Adipocyte (in vitro differentiated cells): ENCODE measurements around the gene HOXA5.

Source experiments
- DNase-seq: peaks from one replicate; pipeline ENCODE4 v3.0.0-alpha.2; 2015; ENCODE audit warnings: low read depth
- H3K27me3 ChIP-seq: replicated peaks from 2 replicates; pipeline ENCODE4 v1.7.0; 2013; ENCODE audit warnings: mild to moderate bottlenecking, low read length, moderate library complexity; ENCODE audit not compliant: control insufficient read depth, insufficient read depth
- H3K36me3 ChIP-seq: 2 replicates; pipeline ENCODE4 v1.7.0; 2013; ENCODE audit warnings: low read length, mild to moderate bottlenecking, moderate library complexity; ENCODE audit not compliant: control insufficient read depth, insufficient read depth, severe bottlenecking
- H3K4me1 ChIP-seq: 2 replicates; pipeline ENCODE4 v1.7.0; 2013; ENCODE audit warnings: mild to moderate bottlenecking, low read length, moderate library complexity; ENCODE audit not compliant: control insufficient read depth, insufficient read depth
- H3K4me3 ChIP-seq: 2 replicates; pipeline ENCODE4 v1.7.0; 2013; ENCODE audit warnings: mild to moderate bottlenecking, low read length, moderate library complexity
- H3K9ac ChIP-seq: 2 replicates; pipeline ENCODE4 v1.7.0; 2013; ENCODE audit warnings: mild to moderate bottlenecking, low read length, moderate library complexity
- H3K9me3 ChIP-seq: 2 replicates; pipeline ENCODE4 v1.7.0; 2013; ENCODE audit warnings: mild to moderate bottlenecking, low read length, moderate library complexity; ENCODE audit not compliant: control insufficient read depth

Gene HOXA5

GRCh38 chr7:27131390-27131819 is 12.1 kb downstream of the HOXA5 start:
- no peaks in the 10 kb centered on the region for H3K9me3 ChIP-seq
- peak overlapping the region; percentile 82 for H3K9ac ChIP-seq
- no peaks in the 10 kb centered on the region for H3K27me3 ChIP-seq
- H3K4me3 ChIP-seq: peak overlapping the region; percentile 82
- peaks cover 72% of the 10 kb centered on the region for H3K4me1 ChIP-seq
- no peak for DNase-seq
- H3K36me3 ChIP-seq: peaks cover 8% of the 10 kb centered on the region

DNA sequence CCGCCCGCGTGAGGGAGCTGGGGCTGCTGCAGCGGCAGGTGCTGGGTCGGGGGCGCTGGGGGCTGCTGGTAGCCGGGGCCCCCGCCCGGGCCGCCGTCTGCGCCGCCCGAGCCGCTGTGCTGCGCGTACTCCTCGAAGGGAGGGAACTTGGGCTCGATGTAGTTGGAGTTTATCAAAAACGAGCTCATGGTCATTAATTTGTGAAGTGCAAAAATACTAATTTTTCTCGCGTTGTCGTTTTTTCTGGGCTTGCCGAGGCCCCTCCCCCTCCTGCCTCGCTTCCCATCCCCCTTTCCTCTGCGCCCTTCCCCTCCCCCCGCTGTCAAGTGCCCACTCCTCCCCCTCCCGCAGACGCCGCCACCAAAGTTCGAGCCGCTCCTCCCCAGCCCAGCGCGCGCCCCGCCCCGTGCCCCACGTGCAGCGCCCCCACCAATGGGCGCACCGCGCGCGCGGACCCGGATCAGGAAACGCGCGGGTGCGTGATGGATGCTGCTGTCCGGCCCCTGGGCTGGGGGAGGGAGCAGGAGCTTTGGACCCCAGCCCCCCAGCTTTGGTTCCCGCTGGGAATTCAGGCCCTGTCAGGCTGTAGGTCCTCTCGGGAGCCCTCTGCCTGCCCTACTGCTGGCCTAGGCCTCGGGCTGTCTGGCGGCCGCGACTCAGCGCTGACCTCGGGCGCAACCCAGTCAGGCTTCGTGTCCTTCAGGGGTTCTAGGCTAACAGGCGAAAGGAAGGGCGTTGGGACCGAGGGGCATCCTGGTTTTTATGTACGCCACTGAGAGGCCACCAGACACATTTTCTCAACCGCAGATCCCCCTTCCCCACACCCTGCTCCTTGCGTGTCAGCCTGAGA is 12.7 kb downstream of the HOXA5 start, which contains the start of gene HOXA4:
TSS of gene HOXA4 (minus strand) at position 218 of the 850 bp plus-strand sequence. CDS start at position 194, 24 bp downstream.
- DNase-seq: no peak
- peaks cover 8% of the 10 kb centered on the region for H3K36me3 ChIP-seq
- peak within 1 kb of the TSS; percentile 82 for H3K4me3 ChIP-seq
- no peaks in the 10 kb centered on the region for H3K27me3 ChIP-seq
- H3K9me3 ChIP-seq: no peaks in the 10 kb centered on the region
- H3K4me1 ChIP-seq: peaks cover 66% of the 10 kb centered on the region
- peak within 1 kb of the TSS; percentile 82 for H3K9ac ChIP-seq

DNA sequence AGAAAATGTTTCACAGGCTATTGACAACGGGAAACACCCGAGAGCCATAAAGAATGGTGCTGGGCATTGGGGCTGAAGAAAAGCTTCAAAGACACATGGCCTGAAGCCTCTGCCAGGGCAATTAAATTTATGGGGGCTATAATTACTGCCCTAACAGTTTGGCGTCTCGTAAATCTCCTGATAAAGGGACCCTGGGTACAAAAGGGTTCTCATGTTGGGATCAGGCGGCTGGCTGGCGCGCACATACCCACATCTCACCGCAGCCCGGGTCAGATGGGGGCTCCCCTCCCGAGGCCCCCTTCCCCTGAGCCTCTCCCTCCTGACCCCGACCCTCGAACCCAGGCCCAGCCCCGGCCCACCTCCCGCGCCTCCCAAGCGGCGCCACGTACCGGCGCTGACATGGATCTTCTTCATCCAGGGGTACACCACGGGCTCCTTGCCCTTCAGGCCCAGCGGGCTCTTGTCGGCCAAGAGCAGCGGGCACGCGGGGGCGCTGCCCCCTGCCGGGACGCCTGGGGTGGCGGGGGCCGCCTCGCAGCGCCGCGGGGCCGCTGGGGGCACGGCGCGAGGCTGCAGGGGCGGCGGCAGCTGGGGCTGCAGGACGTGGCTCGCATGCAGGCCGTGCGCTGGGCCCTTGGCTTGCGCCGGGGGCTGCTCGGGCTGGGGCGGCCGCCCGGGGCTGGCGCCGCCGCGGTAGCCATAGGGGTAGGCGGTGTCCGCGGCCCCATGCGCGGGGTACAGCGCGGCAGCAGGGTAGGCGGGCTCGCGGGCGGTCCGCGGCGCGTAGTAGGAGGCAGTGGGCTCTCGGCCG is 13.5 kb downstream of the HOXA5 start:
- peaks cover 10% of the 10 kb centered on the region for H3K36me3 ChIP-seq
- H3K4me3 ChIP-seq: peak overlapping the region; percentile 77
- H3K9ac ChIP-seq: peak overlapping the region; percentile 82
- H3K27me3 ChIP-seq: no peaks in the 10 kb centered on the region
- no peaks in the 10 kb centered on the region for H3K9me3 ChIP-seq
- DNase-seq: no peak
- H3K4me1 ChIP-seq: peaks cover 58% of the 10 kb centered on the region

- H3K9me3 ChIP-seq: no peaks in the 10 kb centered on the region
- H3K4me1 ChIP-seq: peaks cover 50% of the 10 kb centered on the region
- peak overlapping the region; percentile 77 for H3K4me3 ChIP-seq
- DNase-seq: no peak
- H3K27me3 ChIP-seq: no peaks in the 10 kb centered on the region
- H3K9ac ChIP-seq: peak overlapping the region; percentile 82
- peaks cover 13% of the 10 kb centered on the region for H3K36me3 ChIP-seq
Measured at GRCh38 chr7:27128776-27129728, 14.4 kb downstream of the HOXA5 start.

- Histone ChIP-seq H3K36me3 (peaks cover 13% of the 10 kb centered on the region), H3K4me1 (peaks cover 41% of the 10 kb centered on the region), H3K27me3 (no peaks in the 10 kb centered on the region), H3K4me3 (no peak overlapping the region), H3K9me3 (no peaks in the 10 kb centered on the region), H3K9ac (peak overlapping the region; percentile 4)
- DNase-seq: no peak
Measured at GRCh38 chr7:27128034-27128433, 15.4 kb downstream of the HOXA5 start.

GRCh38 chr7:27126596-27127327 is 16.7 kb downstream of the HOXA5 start:
- Histone ChIP-seq H3K36me3 (peaks cover 21% of the 10 kb centered on the region), H3K9me3 (no peaks in the 10 kb centered on the region), H3K4me3 (no peak overlapping the region), H3K27me3 (no peaks in the 10 kb centered on the region), H3K9ac (no peak overlapping the region), H3K4me1 (peaks cover 34% of the 10 kb centered on the region)
- DNase-seq: no peak

GRCh38 chr7:27125986-27126394 is 17.5 kb downstream of the HOXA5 start:
- Histone ChIP-seq H3K9ac (no peak overlapping the region), H3K4me1 (peaks cover 32% of the 10 kb centered on the region), H3K4me3 (no peak overlapping the region), H3K9me3 (no peaks in the 10 kb centered on the region), H3K36me3 (peaks cover 24% of the 10 kb centered on the region), H3K27me3 (no peaks in the 10 kb centered on the region)
- DNase-seq: no peak

GRCh38 chr7:27124902-27125689 is 18.4 kb downstream of the HOXA5 start:
- Histone ChIP-seq H3K9ac (no peak overlapping the region), H3K4me3 (no peak overlapping the region), H3K36me3 (peaks cover 24% of the 10 kb centered on the region), H3K9me3 (no peaks in the 10 kb centered on the region), H3K27me3 (no peaks in the 10 kb centered on the region), H3K4me1 (peaks cover 40% of the 10 kb centered on the region)
- DNase-seq: no peak

GRCh38 chr7:27124096-27124901 is 19.2 kb downstream of the HOXA5 start:
- Histone ChIP-seq H3K9me3 (no peaks in the 10 kb centered on the region), H3K36me3 (peaks cover 23% of the 10 kb centered on the region), H3K4me3 (no peak overlapping the region), H3K4me1 (peaks cover 41% of the 10 kb centered on the region), H3K9ac (no peak overlapping the region), H3K27me3 (no peaks in the 10 kb centered on the region)
- no peak for DNase-seq
